IPS DF 4.7 (cell line): ENCODE measurements around the gene ZNF280D.
"Not testable (repeated sequence)": the region's sequence is repeated elsewhere in the genome, so short reads cannot be mapped to it uniquely, and the experiment has no call there.

ENCODE experiments used
- DNase-seq: peaks from one replicate; pipeline ENCODE4 v3.0.0-alpha.2; 2013; ENCODE audit warnings: low spot score; ENCODE audit errors: extremely low read depth

ZNF280D gene, protein sequence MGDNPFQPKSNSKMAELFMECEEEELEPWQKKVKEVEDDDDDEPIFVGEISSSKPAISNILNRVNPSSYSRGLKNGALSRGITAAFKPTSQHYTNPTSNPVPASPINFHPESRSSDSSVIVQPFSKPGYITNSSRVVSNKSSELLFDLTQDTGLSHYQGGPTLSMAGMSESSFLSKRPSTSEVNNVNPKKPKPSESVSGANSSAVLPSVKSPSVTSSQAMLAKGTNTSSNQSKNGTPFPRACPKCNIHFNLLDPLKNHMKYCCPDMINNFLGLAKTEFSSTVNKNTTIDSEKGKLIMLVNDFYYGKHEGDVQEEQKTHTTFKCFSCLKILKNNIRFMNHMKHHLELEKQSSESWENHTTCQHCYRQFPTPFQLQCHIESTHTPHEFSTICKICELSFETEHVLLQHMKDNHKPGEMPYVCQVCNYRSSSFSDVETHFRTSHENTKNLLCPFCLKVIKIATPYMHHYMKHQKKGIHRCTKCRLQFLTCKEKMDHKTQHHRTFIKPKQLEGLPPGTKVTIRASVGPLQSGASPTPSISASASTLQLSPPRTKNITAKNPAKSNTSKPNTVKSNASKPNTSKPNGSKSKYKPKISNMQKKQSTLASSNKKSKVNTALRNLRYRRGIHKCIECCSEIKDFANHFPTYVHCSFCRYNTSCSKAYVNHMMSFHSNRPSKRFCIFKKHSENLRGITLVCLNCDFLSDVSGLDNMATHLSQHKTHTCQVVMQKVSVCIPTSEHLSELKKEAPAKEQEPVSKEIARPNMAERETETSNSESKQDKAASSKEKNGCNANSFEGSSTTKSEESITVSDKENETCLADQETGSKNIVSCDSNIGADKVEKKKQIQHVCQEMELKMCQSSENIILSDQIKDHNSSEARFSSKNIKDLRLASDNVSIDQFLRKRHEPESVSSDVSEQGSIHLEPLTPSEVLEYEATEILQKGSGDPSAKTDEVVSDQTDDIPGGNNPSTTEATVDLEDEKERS

GRCh38 chr15:56733136-56734012 is at the start of gene ZNF280D:
TSS of gene ZNF280D (minus strand) at chr15:56733509. CDS start at chr15:56707109, 26,400 bp downstream.
- DNase-seq: no peak

- no peak for DNase-seq
Observed at GRCh38 chr15:56782306-56782705, 49.0 kb upstream of the ZNF280D start.

GRCh38 chr15:56781666-56782065 is 48.4 kb upstream of the ZNF280D start:
- DNase-seq: no peak

GRCh38 chr15:56780102-56780725 is 46.9 kb upstream of the ZNF280D start:
- not testable (repeated sequence) for DNase-seq

GRCh38 chr15:56779449-56779848 is 46.1 kb upstream of the ZNF280D start:
- DNase-seq: not testable (repeated sequence)

- DNase-seq: no peak
Observed at GRCh38 chr15:56778761-56779160, 45.5 kb upstream of the ZNF280D start.

- no peak for DNase-seq
Observed at GRCh38 chr15:56776839-56777238, 43.5 kb upstream of the ZNF280D start.

DNA sequence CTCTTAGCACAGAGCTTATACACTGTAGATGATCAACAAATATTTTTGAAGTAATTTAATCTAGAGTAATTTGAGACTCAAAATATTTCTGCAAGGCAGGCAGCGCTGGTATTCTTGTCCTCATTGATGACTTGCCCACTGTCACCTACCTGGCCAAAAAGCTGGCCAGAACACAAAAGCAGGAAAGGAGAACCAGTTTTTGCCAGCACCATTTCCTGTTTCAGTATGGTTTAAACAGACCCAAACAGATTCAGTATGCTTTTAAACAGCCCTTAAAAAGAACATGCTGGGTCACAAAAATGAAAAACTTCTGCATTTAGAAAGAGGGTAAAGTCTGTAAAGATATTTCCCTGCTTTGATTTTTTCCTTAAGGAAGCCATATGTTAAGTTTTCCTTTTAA is 42.3 kb upstream of the ZNF280D start:
- no peak for DNase-seq

GRCh38 chr15:56774356-56774755 is 41.0 kb upstream of the ZNF280D start:
- no peak for DNase-seq

- no peak for DNase-seq
Observed at GRCh38 chr15:56772868-56773639, 39.7 kb upstream of the ZNF280D start.

DNA sequence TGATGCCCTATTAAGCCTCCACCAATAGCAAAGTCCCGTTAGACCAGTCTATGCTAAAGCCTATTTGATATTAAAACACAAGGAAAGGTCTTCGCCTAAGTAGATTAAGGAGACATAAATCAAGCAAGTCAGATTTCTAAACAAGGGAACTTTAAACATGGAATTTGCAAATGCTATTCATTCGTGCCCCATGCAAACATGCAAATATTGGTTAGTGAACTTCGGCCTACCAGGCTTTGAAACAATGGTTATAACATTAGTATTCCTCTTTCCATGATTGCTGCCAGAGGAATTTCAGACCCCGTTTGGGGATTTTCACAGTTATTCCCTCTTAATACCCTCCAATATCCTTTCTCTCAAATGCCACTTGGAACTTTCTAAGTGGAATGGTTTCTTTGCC is 36.9 kb upstream of the ZNF280D start:
- DNase-seq: no peak

- DNase-seq: no peak
Observed at GRCh38 chr15:56767315-56767714, 34.0 kb upstream of the ZNF280D start.

DNA sequence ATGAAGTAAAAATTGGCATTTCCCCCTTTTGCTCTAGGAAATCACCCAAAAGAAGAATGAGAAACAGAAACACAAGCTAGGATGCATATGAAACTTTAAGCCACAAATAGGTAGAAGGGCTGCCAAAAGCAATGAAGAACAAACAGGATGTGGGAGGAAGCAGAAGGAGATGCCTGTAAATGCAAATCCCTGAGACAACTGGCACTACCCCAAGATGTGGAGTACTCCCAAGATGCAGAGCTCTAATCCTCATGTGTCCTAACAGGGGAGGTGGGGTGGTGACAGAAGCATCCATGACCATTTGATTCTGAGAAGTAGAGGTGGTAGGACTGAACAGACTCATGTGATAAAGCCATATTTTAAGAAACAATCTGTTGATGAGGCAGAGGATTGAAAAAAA is 31.9 kb upstream of the ZNF280D start:
- DNase-seq: no peak

DNA sequence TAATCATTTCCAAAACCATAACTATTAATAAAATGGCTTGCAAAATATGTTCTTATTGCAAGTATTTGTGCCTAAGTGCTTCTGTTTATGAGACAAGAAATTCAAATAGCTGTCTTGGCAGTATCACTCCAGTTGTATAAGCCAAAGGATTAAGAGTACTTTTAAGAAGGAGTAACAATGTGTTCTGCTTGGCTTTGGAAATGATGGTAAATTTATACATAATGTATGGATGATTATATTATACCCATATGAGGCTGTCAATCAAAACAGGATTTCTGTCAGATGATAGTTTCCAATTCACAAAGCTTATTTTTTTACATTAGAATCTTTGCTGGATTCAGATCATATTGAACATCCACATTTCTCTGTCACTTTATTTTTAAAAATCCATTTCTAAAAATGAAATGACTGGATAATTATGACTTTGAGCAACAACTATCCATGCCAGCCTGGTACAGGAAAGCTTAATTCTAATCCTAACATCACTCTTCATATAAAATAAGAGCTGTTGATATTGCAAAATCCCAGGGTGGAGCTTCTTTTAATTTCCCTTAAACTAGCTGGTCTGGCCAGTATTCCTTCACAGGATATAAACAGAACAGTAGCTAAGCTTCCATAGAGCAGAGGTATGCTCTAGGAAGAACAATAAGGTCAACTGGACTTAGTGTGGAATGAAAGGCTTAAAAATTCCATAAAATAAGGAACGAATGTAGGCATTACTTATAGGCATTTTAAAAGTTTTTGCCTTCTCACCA is 30.0 kb upstream of the ZNF280D start:
- no peak for DNase-seq

DNA sequence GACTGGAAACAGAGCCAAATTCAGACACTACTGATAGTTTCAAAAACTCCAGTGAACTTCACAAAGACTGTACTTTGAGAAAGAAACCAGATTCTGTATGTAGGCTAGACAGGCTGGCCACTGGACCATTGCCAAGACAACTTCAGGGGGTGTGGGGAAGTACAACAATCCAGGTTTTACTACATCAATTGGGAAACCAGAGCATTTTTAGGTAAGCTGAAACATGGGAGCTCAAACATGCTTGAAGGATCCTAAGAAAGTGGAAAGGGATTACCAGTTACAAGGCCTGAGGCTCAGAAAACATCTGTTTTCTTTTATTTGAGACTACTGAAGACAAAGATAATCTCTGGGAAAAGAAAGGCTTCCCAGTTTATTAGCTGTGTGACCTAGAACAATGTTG is 26.9 kb upstream of the ZNF280D start:
- no peak for DNase-seq

GRCh38 chr15:56759450-56759845 is 26.1 kb upstream of the ZNF280D start:
- DNase-seq: no peak

- no peak for DNase-seq
Observed at GRCh38 chr15:56758770-56759449, 25.6 kb upstream of the ZNF280D start.

DNA sequence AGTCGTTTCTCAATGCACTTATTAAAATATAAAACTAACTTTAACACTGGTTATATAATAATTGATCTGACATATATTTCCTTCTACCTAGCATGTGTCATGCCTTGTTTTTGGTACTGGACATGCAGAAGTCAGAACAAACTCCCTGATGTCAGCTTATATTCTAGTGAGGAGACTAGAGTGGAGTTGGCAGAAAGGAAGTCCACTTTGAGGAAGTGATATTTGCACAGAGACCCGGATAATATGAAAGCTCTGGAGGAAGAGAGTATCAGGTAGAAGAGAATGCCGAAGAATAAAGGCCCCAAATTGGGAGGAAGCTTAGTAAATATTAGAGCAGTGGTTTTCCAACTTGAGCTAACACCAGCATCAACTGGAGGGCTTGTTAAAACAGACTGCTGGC is 24.6 kb upstream of the ZNF280D start:
- no peak for DNase-seq
